NCI-H2107 treated with DMSO at 0.1 percent for 48 hours (cell line): ENCODE results near the gene SMAD6.
"Not testable (repeated sequence)": the region's sequence is repeated elsewhere in the genome, so short reads cannot be mapped to it uniquely, and the experiment has no call there.

Source experiments
- DNase-seq: peaks from one replicate; lab custom pipeline; 2025; ENCODE audit not compliant: unreplicated experiment; lab: John Stamatoyannopoulos, UW

Gene SMAD6

GRCh38 chr15:66756295-66756694, 54.3 kb downstream of the SMAD6 start:
- no peak for DNase-seq

DNA sequence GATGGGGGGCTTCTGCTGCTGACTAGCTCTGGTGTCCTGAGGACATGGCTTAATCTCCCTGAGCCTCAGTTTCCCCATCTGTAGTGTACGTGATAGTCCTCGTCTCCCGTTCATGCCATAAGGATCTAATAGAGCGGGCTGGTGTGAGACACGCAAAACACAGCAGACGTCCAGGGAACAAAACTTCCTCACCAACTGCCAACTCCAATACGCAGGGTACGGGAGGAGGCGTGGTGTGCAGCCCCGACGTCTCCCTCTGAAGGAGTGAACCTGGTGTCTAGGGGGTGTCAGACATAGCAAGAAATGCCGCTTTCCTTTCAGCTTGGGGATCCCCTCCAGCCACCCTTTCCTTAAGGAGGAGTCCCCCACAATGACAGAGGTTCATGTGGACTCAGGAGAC, 55.0 kb downstream of the SMAD6 start:
- DNase-seq, result no peak

GRCh38 chr15:66757521-66757920, 55.5 kb downstream of the SMAD6 start:
- no peak for DNase-seq

DNA sequence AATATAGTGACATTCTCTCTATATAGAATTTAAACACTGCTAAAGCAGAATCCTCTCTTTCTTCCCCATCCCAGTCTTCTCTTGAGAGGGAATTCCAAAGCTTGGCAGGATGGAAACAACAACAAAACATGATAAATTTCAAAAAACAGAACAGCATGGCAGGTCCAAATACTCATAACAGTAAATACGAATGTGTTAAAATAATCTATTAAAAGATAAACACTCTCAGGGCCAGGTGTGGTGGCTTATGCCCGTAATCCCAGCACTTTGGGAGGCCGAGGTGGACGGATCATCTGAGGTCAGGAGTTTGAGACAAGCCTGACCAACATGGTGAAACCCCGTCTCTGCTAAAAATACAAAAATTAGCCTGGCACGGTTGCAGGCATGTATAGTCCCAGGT, 56.2 kb downstream of the SMAD6 start:
- DNase-seq, result not testable (repeated sequence)

GRCh38 chr15:66758844-66759243, 56.8 kb downstream of the SMAD6 start:
- no peak for DNase-seq

DNA sequence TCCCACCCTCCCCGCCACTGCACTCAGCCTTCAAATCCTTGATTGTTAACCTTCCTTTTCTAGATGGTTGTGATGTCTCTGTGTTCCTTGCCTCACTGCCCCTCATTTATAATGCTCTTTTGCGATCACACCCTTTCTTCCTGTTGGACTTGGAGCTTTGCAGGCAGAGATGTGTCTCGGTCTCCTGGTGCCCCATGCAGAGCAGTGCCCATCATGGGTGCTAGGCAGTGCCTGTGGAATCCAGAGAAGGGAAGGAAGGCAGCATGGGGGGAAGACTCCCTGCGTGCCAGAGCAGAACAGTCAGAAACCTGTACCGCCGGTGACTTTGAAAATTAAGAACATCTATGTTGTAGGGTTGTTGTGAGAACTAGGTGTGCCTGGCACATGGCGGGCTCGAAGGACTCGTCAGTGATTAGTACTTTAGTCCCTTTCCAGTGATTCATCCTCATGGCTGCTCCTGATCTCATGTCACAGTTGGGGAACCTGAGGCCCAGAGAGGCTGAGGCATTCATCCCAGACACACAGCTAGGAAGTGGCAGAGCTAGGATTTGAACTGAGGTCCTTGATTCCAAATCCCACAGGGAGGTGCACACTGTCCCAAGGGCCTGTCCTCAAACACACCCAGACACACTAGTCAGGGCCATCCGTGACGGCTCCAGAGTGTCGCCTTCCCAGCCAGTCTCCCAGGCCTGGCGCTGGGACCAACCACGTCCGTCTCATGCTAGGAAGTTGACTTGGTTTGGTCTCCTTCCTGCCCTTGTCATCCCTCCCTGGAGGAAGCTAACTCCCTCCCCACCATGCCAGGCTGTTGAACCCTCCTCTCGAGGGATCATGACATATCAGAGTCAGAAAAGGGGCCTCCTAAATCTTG, 58.3 kb downstream of the SMAD6 start:
- DNase-seq, result no peak

GRCh38 chr15:66760968-66761725, 59.1 kb downstream of the SMAD6 start:
- DNase-seq, result no peak

DNA sequence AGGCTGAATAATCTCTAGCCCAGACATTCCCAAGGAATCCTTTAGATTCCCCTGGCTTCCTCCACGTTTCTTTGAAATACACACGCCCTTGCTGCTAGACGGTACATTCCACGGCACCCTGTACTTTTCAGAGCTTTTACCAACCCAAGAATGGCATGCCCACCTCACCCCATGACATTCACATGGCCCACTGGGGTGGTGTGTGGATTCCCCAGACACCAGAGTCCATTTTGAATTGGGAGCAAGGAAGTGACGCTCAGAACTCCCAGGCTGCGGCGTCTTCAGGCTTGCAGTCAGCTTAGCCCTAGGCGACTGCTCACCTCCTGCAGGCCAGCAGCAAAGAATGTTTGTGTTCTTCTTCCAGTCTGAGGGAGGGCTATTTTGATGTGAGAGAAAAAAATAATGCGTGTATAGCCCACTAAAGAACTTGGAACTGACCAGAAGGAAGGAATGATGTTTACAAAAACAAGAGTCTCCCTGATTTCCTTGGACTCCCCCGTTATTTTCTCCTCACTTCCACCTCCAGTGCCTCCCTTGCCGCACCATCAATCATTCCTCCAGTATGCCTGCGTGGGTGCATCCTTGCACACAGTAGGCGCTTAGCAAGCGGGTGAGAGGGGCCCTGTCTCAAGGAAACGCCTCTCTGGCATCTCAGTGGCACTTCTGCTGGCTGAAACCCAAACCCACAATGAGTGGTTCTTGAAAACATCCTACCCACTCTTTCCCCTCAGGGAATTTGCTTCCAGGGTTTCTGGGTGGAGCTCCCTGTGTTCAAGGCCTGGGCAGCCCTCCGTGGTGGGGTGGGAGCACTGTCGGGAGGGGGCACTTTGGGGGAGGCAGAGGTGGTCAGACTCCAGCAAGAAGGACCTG, 59.9 kb downstream of the SMAD6 start:
- no peak for DNase-seq

DNA sequence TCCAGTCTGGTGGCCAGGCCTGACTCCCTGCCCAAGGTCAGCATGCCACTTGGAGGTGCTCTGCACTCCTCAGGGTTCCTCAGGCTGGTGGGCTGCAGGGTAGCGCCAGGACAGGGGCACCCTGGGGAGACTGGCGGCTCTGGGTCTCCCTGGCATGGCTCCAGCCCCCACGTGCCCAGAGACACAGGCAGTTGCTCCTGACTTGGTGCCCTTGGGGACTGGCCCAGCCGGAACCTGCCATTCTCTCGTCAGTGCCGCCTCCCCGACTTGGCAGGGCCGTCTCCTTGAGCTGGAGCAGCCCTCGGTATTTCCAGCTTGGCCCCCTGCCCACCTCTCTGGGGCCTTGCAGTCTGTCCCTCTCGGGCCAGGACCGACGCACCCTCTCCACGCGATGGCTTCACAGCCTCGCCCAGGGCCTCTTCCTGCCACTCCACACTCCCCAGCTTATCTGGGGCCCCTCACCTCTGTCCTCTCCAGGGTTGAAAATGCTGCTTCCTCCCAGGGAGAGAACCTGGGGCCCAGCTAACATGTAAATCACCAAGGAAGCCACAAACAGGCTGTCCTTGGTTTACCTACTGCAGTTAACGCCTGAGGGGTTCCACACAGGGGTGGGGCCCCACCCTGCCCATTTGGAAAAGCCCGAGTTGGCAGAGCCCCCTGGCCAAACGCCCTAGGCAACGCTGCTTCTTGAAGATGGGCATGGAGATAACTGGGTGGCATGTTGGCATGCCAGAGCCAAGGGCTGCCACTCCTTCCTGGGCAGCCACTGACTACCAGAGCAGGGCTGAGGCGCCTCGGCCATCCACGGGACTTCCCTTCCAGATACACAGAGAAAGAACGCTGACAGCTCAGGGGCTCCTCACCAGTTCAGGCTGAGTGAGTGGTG, 61.4 kb downstream of the SMAD6 start:
- DNase-seq, result no peak

DNA sequence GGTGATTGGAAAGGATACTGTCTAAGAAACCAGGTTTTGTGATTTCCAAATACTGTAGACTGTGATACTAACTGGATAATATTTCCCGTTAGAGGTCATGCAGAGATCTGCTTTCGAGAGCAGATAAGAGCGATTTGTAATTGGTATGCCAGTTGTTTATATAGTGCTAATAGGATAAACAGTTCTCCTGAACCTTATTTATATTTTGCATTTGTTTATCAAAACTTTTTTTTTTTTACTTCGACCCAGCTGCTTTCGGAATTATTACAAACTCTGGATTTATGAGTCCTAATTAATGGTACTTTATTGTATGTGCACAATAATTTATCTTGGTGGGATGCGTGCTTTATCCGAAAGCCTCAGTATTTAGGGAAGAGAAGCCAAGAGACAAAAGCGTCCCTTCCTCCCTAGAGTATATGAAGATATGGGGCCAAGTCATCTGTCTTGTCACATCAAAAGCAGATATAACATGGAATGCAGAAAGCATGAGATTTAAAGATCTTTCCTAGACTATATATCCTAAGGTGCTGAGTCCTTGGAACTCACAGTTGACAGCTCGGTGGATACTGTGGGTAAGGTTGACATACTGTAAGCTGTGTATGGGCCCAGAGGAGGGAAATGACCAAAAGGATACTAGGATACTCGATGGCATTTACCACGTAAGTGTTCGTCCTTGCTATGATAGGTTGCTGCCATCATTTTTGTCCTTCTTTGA, 62.2 kb downstream of the SMAD6 start:
- no peak for DNase-seq

DNA sequence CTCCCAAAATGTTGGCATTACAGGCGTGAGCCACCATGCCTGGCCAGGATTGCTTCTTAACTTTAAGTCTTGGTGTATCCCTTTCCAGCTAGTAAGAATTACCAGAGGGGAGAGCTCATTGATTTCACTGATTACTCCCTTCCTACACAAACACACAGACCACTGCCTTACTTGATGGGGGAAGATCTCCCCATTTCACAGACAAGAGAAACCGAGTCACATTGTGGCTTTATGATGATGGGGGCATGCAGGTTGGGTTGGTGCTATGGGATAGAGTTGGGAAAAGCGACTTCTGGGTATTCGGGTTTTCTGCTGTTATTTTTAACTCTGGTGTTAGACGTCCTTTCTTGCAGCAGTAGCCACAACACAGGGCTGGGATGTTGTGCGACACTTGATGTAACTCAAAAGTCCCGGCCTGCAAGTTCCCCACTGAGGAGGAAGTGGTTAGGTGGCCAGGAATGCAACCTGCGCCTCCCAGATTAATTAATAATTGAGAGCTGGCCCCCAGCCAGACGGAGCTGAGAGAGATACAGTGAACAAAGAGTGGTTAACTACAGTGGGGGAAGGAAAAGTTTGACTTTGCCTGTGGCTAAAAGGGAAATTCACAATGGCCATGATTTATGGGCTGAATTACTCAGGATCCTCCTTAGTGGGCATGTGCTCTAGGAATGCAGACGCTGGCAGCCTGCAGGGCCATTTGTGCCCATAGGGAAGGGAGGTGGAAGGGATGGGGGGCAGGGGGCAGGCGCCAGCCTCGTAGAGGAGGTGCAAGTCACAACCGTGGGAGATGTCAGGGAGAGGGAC, 63.6 kb downstream of the SMAD6 start:
- DNase-seq, result no peak

GRCh38 chr15:66766282-66767230, 64.5 kb downstream of the SMAD6 start:
- DNase-seq, result no peak

DNA sequence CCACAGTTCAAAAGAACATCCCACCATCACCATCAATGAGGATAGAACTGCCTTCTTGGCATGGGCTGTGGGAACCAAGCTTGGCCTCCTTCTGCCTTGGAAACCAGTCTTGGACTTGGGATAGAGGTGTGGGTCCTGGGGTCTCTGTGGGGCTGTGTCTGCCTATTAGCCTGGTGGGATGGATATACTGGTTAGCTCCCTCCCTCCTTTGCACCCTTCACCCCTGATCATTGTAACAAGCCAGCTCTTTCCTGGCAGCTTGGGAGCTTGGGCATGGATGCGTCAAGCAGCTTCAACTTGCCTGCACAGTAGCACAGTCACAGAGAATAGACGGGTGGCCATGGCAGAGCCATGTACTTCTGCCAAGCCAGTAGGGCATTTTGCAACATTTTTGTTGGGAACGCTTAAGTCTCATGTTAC, 65.2 kb downstream of the SMAD6 start:
- no peak for DNase-seq

DNA sequence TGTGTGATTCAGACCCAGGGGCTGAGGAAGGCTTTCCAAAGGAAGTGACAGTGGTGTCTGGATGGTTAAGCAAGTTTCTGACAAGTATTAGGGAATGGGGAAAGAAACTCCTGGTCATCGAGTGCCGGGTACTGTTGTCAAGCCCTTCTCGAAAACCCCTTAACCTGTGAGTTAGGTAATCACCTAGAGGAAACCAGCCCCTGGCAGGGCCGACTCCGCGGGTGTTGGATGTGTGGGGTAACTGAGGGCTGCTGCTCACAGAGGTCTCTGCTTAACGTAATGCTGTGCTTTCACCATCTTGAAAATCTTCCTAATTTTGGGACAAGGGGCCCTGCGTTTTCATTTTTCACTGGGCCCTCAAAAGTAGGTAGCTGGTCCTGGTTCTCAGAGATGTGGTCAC, 67.0 kb downstream of the SMAD6 start:
- DNase-seq, result no peak

DNA sequence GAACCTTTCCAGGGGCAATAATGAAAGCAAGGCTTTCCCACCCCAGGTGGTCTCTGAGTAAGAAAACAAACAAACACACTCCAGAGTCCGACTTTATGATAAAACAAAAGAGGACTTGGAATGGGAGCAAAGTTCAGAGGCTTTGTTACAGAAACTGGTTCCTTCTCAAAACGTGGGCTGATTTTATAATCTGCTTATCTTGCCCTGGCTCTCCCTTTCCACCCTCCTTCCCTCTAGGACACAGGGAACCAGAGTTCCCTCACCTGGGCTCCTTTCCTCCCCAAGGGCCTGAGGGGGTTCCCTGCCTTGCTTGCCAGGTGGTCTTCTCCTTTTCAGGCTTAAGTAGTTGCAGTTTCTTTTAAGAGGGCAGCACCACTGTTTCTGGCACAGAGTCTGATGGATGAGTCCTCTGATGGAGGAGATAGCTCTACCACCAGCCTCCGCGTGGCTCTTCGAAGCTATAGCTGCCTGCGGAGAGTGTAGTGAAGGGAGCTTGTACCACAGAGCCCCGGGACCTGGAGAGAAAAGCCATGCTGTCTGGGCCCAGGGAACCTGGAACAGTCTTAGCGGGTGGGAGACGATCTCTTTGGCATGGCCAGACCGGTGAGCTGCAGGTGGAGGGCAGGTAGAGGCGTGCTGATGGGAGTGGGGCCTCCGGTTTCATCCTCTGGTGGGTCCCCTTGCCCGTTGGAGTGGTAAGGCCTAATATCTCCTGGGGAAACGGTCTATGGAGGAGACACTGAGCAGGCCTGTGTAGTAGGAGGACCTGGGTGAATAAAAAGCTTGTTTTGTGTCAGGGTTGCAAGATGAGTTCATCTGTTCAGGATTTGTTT, 68.7 kb downstream of the SMAD6 start:
- no peak for DNase-seq

DNA sequence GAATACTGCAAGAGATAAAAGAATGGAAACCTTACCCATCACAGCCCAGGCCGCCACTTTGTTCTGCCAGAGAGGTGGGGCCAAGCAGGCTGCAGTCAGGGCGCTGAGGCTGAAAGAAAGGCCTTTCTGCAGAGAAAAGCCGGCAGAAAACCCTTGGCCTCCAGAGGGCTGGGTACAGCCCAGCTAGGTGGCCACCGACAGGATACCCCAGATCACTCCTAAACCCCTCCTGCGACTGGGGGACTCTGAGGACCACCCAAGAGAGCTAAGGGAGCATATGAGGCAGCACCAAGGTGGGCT, 69.3 kb downstream of the SMAD6 start:
- no peak for DNase-seq

DNA sequence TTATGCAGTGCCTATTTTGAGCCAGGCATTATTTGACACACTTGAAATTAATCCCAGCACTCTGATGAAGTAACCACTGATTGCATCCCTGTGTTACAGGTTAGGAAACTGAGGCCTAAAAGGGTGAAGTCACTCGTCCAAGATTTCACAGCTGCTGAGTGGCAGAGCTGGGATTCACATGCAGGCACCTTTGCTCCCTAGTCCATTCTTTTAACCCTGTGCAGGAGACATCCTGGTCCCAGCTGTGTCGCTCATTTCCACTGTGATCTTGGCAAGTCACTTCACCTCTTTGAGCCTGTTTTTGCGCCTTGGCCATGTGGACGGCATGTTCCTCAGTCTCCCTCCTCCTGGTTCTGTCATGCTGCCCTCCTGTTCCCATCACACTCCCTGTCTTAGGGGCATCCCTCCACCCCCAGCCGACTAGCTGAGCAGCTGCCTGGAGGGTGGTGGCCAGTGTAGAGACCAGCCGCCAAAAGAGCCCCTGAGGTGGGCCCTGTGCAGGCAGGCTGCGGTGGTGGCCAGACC, 70.6 kb downstream of the SMAD6 start:
- DNase-seq, result no peak
